Sigmoid colon (tissue), 7 donors: ENCODE data around the gene C19orf44. TPM values are rescaled to one million over a fixed set of nuclear protein-coding genes. Genes with fewer than 3 reads are reported as not detected.
A peak's percentile ranks its signal among the peaks of the same experiment; 100 is the strongest.
"Not testable (repeated sequence)": the region's sequence is repeated elsewhere in the genome, so short reads cannot be mapped to it uniquely, and the experiment has no call there.

Experiments used
- DNase-seq: peaks from one replicate; pipeline ENCODE4 v3.0.0-alpha.2; 2019
- H3K27ac ChIP-seq, 4 donors: fragments of 200-600 bp; sonication (generic); one replicate each; pipeline ENCODE4 v1.5.1; 2016 to 2019; ENCODE audit warnings: mild to moderate bottlenecking in 1 of 4
- H3K27me3 ChIP-seq, 3 donors: fragments of 200-600 bp; sonication (generic); one replicate each; pipeline ENCODE4 v1.5.1; 2019; ENCODE audit warnings: mild to moderate bottlenecking in 1 of 3
- H3K36me3 ChIP-seq, 4 donors: fragments of 200-600 bp; sonication (generic); one replicate each; pipeline ENCODE4 v1.5.1; 2016 to 2019
- H3K4me1 ChIP-seq, 4 donors: fragments of 200-600 bp; sonication (generic); one replicate each; pipeline ENCODE4 v1.5.1; 2017 to 2019
- H3K4me3 ChIP-seq, 4 donors: fragments of 200-600 bp; sonication (generic); one replicate each; pipeline ENCODE4 v1.5.1; 2017 to 2019; ENCODE audit warnings: mild to moderate bottlenecking in 2 of 4, moderate library complexity in 1 of 4
- H3K9me3 ChIP-seq, 4 donors: fragments of 200-600 bp in 3 of 4; sonication (generic) in 3 of 4; one replicate each; pipeline versions ENCODE4 v1.5.1 to v1.6.1; 2013 to 2019
- EP300 ChIP-seq, 4 donors: sonication (generic); formaldehyde crosslinking; IDR thresholded peaks; one replicate each; pipeline ENCODE4 v1.6.1; 2017; ENCODE audit warnings: antibody characterized with exemption in 4 of 4
- POLR2A ChIP-seq, 2 donors: fragments of 450-650 bp; IDR thresholded peaks; one replicate each; pipeline ENCODE4 v1.6.1; 2016; ENCODE audit warnings: antibody characterized with exemption in 2 of 2, mild to moderate bottlenecking in 2 of 2, moderate library complexity in 2 of 2
- POLR2AphosphoS5 ChIP-seq, 4 donors: sonication (generic); formaldehyde crosslinking; IDR thresholded peaks; one replicate each; pipeline ENCODE4 v1.6.1; 2017; ENCODE audit warnings: antibody characterized with exemption in 4 of 4
- WGBS, 2 donors: extraction: QIAGEN DNeasy Blood & Tissue Kit; methylation state at CpG; one replicate each; pipeline ENCODE4 v1.1.7; 2013; 5-methylcytosine and 5-hydroxymethylcytosine counted together
- intact Hi-C: fragments of 100-400 bp; cut with DNase I; formaldehyde crosslinking; loops from one replicate; pipeline ENCODE4 v1.15.1; 2023
- polyA plus RNA-seq, 3 donors: library from polyadenylated mRNA; stranded (reverse); fragments of 200-250 nt; gene quantifications; one replicate each; pipeline ENCODE4 v1.2.3, GENCODE V29; 2013
- total RNA-seq, 4 donors: library from RNA; depleted of rRNA; stranded (reverse); fragments of >200 nt; gene quantifications; one replicate each; pipeline ENCODE4 v1.1.0, GENCODE V29; 2016
- TF ChIP-seq, protein P1 (sequence below), 4 experiments: fragments of 450-650 bp in 3 of 4; fragments of 200-600 bp in 1 of 4; IDR thresholded peaks; one replicate each; pipeline ENCODE4 v1.5.1; 2016 to 2019; ENCODE audit warnings: antibody characterized with exemption in 4 of 4, mild to moderate bottlenecking in 3 of 4, moderate library complexity in 2 of 4
- donor health status: healthy with polysubstance abuse.
- donor health status: Bipolar disorder and iron deficiency.
- donor health status: healthy.

C19orf44 gene
- total and polyA plus RNA-seq, 7 donors, result 1.8 to 10.0 (median 3.8) TPM

DNA sequence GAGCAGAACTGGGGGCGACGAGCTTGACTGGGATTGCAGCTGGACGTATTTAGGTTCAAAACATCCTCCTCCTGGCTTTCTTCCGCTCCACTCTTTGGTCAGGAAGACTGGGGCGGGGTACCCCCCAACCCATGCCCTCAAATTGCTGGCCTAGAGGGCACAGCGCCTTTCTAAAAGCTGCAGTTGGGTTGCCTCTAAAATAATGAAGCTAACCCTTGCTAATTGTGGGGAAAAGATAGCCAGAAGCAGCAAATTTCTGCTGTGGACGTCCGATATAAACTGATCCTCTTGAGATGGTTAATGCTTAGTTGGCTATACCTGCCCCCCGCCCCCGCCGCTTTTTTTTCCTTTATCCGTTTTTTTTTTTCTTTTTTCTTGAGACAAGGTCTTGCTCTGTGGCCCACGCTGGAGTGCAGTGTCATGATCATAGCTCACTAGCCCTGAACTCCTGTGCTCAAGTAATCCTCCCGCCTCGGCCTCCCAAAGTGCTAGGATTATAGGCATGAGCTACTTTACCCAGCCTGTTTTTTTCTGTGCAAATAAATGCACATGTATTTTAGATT is 46.8 kb downstream of the C19orf44 start:
- no peaks in the 10 kb centered on the region for H3K9me3 ChIP-seq
- peak overlapping the region; percentile 75 to 86 (median 78) for H3K4me3 ChIP-seq
- peak overlapping the region; percentile 86 to 93 (median 88) for H3K27ac ChIP-seq
- peaks cover 0 to 21% (median 0%) of the 10 kb centered on the region in 4 donors for H3K36me3 ChIP-seq
- peaks cover 0 to 56% (median 46%) of the 10 kb centered on the region in 4 donors for H3K4me1 ChIP-seq
- H3K27me3 ChIP-seq, result no peaks in the 10 kb centered on the region
- DNase-seq, result no peak
- intact Hi-C loops, result loop anchor here (2.0 kb wide), 2 partner anchors 28 to 86 kb away; partner anchors contain the start of gene MED26
- TF ChIP-seq POLR2AphosphoS5 (IDR thresholded peaks at IDR 0.05) (no peak), POLR2A (IDR thresholded peaks at IDR 0.05) (no peak), EP300 (IDR thresholded peaks at IDR 0.05) (no peak)
- TF ChIP-seq, protein P1, sequence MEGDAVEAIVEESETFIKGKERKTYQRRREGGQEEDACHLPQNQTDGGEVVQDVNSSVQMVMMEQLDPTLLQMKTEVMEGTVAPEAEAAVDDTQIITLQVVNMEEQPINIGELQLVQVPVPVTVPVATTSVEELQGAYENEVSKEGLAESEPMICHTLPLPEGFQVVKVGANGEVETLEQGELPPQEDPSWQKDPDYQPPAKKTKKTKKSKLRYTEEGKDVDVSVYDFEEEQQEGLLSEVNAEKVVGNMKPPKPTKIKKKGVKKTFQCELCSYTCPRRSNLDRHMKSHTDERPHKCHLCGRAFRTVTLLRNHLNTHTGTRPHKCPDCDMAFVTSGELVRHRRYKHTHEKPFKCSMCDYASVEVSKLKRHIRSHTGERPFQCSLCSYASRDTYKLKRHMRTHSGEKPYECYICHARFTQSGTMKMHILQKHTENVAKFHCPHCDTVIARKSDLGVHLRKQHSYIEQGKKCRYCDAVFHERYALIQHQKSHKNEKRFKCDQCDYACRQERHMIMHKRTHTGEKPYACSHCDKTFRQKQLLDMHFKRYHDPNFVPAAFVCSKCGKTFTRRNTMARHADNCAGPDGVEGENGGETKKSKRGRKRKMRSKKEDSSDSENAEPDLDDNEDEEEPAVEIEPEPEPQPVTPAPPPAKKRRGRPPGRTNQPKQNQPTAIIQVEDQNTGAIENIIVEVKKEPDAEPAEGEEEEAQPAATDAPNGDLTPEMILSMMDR (IDR thresholded peaks at IDR 0.05), result no peak
- WGBS, 2 donors, result 2 to 4% methylated on average over 15 of the region's 15 CpGs

DNA sequence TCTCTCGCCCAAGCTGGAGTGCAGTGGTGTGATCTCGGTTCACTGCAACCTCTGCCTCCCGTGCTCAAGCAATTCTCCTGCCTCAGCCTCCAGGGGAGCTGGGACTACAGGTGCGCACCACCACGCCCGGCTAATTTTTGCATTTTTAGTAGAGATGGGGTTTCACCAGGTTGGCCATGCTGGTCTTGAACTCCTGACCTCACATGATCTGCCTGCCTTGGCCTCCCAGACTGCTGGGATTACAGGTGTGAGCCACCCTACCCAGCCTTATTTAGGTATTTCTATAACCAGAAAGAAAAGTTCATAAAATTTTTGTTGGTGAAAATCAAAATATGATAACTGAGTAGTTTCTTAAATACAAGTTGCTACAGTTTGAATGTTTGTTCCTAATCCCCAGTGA is 47.5 kb downstream of the C19orf44 start:
- 78 to 83% methylated on average over 6 of the region's 6 CpGs for WGBS, 2 donors
- not testable (repeated sequence) for H3K4me3 ChIP-seq, H3K27me3 ChIP-seq, DNase-seq, H3K27ac ChIP-seq, H3K9me3 ChIP-seq
- peaks cover 0 to 49% (median 39%) of the 10 kb centered on the region in 4 donors for H3K4me1 ChIP-seq
- peaks cover 0 to 14% (median 0%) of the 10 kb centered on the region in 4 donors for H3K36me3 ChIP-seq
- intact Hi-C loops, result loop anchor here (2.0 kb wide), 2 partner anchors 27 to 85 kb away; partner anchors contain the start of gene MED26

DNA sequence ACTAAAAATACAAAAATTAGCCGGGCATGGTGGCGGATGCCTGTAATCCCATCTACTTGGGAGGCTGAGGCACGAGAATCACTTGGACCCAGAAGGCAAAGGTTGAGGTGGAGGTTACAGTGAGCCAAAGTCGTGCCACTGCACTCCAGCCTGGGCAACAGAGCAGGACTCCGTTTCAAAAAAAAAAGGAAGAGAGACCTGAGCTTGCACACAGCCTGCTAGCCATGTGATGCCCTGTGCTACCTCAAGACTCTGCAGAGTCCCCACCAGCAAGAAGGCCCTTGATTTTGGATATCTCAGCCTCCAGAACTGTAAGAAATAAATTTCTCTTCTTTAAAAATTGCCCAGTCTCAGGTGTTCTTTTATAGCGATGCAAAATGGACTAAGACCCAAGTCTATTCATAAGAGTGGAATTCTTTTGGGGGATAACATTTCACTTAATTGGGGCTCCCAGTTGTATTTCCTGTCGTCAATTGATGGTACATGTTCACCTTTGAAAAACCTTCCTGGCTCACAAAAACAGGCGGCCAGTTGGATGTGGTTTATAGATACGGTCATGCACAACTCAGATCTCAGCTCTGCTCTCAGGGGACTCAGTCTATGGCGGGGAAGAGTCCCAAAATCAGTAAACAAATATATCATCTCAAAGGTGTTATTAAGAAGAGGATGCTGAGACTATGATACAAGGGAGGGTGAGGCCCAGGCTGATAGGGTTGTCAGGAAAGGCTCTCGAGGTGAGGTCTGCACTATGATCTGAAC is 48.5 kb downstream of the C19orf44 start:
- Histone ChIP-seq H3K4me1 (peaks cover 0 to 43% (median 32%) of the 10 kb centered on the region in 4 donors), H3K9me3 (no peaks in the 10 kb centered on the region), H3K4me3 (no peak overlapping the region), H3K36me3 (peaks cover 0 to 8% (median 0%) of the 10 kb centered on the region in 4 donors), H3K27me3 (no peaks in the 10 kb centered on the region), H3K27ac (no peak overlapping the region)
- WGBS, 2 donors, result 83 to 91% methylated on average over 11 of the region's 11 CpGs
- TF ChIP-seq, protein P1 (IDR thresholded peaks at IDR 0.05), result no peak
- TF ChIP-seq POLR2A (IDR thresholded peaks at IDR 0.05), result no peak
- intact Hi-C loops, result no loop called here
- no peak for DNase-seq

DNA sequence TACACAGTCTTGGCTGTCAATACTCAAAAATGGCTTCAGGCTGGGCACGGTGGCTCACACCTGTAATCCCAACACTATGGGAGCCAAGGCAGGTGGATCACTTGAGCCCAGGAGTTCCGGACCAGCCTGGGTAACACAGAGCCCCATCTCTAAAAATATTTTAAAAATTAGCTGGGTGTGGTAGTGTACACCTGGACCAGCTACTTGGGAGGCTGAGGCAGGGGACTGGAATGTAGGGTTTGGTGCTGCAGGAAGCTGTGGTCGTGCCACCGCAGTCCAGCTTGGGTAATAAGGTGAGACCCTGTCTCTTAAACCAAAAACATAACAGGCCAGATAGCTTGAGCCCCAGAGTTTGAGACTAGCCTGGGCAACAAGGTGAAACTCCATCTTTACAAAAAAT is 52.8 kb downstream of the C19orf44 start:
- intact Hi-C loops, result no loop called here

DNA sequence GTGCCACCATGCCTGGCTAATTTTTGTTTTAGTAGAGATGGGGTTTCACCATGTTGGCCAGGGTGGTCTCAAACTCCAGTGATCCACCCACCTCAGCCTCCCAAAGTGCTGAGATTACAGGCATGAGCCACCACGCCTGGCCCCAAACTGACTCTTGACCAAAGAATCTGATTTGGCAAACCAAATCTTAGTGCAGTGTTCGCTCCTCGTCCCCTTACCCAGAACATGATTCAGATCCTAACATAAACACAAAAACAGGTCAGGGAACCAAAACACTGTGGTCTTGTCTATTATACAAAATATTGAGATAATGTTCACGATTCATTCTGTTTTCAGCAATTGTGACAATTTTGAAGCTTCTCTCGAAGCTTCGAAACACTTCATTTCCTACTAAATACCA is 55.7 kb downstream of the C19orf44 start:
- DNase-seq, H3K27ac ChIP-seq, intact Hi-C loops, H3K4me1 ChIP-seq, H3K9me3 ChIP-seq, H3K4me3 ChIP-seq, H3K27me3 ChIP-seq: not testable (repeated sequence)
- 92 to 96% methylated on average over 6 of the region's 6 CpGs for WGBS, 2 donors
- peaks cover 6 to 50% (median 26%) of the 10 kb centered on the region in 4 donors for H3K36me3 ChIP-seq

More for the DNA sequence above, 52.8 kb downstream of the C19orf44 start:
- Histone ChIP-seq H3K27ac (no peak overlapping the region), H3K27me3 (no peaks in the 10 kb centered on the region), H3K4me3 (no peak overlapping the region), H3K9me3 (no peaks in the 10 kb centered on the region), H3K4me1 (peaks cover 0 to 10% (median 1%) of the 10 kb centered on the region in 4 donors), H3K36me3 (peaks cover 6 to 29% (median 16%) of the 10 kb centered on the region in 4 donors)
- 94 to 96% methylated on average over 4 of the region's 4 CpGs for WGBS, 2 donors
- no peak for DNase-seq
- TF ChIP-seq POLR2AphosphoS5 (IDR thresholded peaks at IDR 0.05), result no peak
- TF ChIP-seq, protein P1 (IDR thresholded peaks at IDR 0.05), result no peak
- no peak for TF ChIP-seq EP300 (IDR thresholded peaks at IDR 0.05)
- TF ChIP-seq POLR2A (IDR thresholded peaks at IDR 0.05), result no peak
